H1 (cell line): ENCODE results near the gene FGGY.

ENCODE experiments used
- MAFK ChIP-seq: IDR thresholded peaks from 2 replicates; pipeline ENCODE4 v1.6.1; 2012; ENCODE audit warnings: low read depth, mild to moderate bottlenecking, improper control_type of control experiment, low read length
- POLR2A ChIP-seq, 2 experiments: IDR thresholded peaks; 1 replicate in 1 of 2; 2 replicates in 1 of 2; pipeline ENCODE4 v1.6.1; 2011; ENCODE audit warnings: low read depth in 2 of 2, low read length in 2 of 2, mild to moderate bottlenecking in 2 of 2; ENCODE audit errors: control extremely low read depth in 1 of 2

DNA sequence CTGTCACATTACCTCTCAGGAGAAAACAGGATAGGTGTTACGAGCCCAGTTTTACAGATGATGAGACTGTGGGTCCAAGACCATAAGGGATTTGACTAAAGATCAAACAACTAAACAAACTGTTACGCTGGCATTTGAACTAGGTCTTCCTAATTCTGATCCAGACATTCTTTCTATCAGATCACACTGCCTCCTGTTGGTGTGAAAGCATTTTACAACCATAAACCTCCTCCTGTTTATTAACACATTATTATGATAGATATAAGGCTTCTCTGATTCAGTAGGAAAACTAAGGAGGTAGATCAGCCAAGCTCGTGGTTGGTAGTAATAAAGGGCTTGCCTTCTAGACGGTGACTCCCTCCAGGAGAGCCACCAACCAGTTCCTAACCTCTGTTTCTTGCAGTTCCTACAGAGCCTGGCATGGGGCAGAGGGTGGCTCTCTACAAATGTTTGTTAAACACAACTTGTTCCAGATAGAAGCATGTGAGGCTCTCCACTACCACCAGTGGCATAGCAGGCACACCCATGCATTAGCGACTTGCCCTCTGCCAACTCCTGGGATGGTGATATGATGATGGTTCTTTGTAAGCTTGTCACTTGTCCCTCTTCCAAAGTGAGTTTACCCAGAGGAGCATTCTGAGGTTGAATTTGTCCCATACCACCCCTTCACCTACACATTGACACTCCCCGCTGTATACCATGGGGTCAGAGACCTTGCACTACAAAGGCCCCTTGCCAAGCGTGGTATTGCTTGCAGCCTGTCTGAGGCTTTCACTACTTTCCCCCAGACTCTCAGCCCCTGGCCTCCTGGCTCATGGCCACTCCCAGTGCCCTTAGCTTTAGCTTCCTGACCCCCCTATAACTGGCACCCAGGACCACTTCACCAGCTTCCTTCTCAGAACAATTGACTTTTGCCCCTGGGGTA, 421.4 kb downstream of the FGGY start:
- no peak for TF ChIP-seq POLR2A (IDR thresholded peaks at IDR 0.05; ENCODE audit: control extremely low read depth in 1 of 2, low read depth in 2 of 2, low read length in 2 of 2)
- TF ChIP-seq MAFK: no peak
